HG03460 (cell line): ENCODE measurements around the gene SPNS2.

Source experiments
- ATAC-seq: cut with Tn5 transposase; IDR thresholded peaks from one replicate; pipeline ENCODE4 v1.9.1; 2021; ENCODE audit not compliant: unreplicated experiment

The SPNS2 gene

GRCh38 chr17:4535667-4536258 lies 37.1 kb downstream of the SPNS2 start:
- ATAC-seq: no peak

DNA sequence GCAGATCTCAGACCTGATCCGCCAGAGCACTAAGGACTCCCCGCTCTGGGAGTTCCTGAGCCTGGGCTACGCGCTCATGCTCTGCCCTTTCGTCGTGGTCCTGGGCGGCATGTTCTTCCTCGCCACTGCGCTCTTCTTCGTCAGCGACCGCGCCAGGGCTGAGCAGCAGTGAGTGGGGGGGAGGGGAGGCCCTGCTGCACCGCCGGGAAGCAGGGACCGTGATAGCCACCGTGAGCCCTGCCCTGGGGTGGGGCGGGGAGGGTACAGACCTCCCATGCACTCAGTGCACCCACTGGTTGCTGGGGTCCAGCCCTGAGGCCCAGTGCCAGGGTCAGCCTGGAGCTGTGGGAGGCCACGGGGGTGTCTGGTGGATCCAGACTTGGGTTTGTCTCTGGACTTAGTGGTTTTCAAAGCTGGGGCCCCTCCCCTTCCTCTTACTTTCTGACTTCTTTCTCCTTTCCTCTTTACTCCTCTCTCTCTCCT lies 37.6 kb downstream of the SPNS2 start:
- no peak for ATAC-seq

GRCh38 chr17:4536742-4537411 lies 38.2 kb downstream of the SPNS2 start:
- no peak for ATAC-seq

DNA sequence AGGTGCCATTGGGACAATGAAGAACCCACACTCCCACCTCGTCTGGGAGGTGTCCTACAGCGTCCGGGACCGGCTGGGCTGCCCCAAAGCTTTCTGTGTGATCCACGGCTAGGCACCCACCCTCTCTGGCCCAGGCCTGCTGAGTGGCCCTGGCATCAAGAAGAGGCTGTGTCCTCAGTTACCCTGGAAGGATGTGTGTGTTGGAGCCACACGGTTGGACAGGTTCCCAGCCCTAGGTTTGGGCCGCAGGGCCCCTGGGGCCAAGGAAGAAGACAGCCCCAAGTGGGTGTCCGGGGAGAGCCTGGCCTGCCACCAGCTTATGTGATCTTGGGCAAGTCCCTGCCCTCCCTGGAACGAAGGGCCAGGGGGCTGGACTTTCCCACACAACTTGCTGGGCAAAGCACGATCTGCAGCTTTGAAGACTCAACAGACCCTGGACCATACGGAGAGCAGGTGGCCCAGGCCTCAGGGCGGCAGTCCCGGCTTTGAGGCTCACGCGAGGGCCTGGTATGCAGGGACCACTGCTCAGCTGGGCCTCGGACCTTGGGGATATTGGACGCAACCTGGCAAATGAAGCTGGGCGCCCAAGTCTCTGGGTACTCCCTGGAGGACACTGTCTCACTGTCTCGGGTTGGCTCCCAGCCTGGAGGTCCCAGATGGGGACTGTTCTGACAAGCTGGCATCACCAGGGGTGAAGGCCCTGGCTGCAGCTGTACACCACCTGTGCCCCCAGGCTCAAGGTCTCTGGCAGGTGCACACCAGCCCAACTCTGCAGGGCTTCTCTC lies 39.0 kb downstream of the SPNS2 start:
- ATAC-seq: no peak

- ATAC-seq: no peak
Measured at GRCh38 chr17:4538236-4539002, 39.7 kb downstream of the SPNS2 start.

DNA sequence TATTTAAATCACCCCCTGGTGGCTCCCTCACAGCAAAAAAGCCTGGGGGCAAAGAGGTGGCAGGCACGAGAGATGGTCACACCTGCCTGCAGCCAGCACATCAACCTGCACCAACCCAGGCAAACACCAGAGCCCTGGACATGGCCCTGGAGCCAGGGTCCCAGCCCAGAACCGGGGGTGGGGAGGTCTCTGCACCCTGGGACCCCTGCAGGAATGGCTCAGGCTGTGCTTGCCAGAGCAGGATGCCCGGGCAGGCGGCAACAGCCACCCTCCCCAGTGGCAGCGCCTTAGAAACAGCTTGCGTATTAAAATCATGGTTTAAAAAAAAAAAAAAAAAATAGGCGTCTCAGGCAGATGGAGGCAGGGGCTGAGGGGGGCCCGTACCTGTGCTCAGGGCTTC lies 40.3 kb downstream of the SPNS2 start:
- no peak for ATAC-seq

- ATAC-seq: no peak
Measured at GRCh38 chr17:4539576-4540223, 41.0 kb downstream of the SPNS2 start.

DNA sequence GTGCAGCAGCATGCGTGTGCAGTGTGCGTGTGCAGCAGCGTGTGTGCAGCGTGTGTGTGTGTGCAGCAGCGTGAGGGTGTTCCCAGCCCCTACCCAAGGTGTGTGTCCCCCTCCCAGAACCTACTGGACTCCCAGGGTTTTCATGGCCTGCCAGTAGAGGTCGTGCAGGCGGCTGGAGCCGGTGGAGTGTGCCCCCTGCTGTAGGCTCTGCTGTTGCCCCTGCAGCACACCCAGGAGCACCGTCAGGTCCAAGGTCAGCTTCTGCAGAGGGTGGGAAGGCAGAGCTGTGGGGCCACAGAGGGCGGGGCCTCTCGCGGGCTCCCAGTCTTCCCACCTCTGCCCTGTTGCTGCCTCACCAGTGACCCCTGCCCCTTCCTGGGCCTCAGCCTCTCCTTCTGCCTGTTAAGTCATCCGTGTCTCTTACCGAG lies 41.6 kb downstream of the SPNS2 start:
- ATAC-seq: no peak

DNA sequence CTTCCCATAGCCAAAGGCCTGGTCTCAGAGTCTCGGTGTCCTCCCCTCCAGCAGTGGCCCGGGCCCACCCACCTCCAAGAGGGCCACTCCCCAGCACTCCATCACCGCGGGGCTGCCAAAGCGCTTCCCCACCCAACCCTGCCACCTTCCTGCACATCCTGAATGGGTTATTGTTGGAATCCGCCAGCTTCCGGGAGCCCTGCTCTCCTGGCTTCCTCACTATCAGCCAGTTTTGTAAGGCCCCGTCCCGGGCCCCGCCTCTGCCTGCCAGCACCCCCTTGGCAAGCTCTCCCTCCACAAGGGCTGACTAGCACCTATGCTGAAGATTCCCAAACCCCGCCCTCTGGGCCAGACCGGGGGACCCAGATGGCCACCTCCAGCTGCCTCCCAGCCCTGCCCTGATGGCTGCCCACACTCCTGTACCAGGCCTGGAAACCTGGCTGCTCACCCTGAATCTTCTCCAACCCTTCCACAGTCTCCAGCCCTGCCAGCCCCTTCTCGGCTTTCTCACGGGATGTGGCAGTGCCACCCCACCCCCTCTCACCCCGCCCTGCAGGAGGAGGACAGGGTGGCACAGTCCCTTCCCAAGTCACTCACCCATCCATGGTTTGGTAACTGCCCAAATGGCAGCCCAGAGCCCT lies 42.1 kb downstream of the SPNS2 start:
- no peak for ATAC-seq

- ATAC-seq: no peak
Measured at GRCh38 chr17:4541328-4542002, 42.8 kb downstream of the SPNS2 start.

- ATAC-seq: no peak
Measured at GRCh38 chr17:4542003-4542725, 43.5 kb downstream of the SPNS2 start.

- no peak for ATAC-seq
Measured at GRCh38 chr17:4542726-4543191, 44.1 kb downstream of the SPNS2 start.

DNA sequence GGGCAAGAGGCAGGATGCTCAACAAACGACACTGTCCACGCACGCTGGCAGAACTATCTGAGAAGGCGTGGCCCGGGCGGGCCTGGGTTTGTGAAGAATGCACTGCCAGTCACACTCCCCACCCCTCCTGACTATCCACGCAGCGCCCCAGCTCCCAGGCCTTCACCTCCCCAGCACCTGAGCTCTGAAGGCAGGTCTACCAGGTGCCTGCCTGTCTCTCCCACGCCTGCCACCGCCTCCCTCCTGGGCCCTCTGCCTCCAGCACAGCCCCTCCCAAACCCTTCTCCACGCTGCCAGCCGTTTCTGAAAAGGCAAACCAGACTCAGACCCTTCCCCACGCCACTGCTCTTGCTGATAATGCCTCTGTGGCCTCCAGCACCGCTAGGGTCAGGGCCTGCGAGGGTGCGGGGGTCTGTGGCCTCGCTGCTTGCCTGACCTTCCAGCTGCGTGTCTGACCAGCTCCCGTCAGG lies 44.9 kb downstream of the SPNS2 start:
- no peak for ATAC-seq

GRCh38 chr17:4544135-4544950 lies 45.7 kb downstream of the SPNS2 start:
- no peak for ATAC-seq

GRCh38 chr17:4544951-4545216 lies 46.2 kb downstream of the SPNS2 start:
- ATAC-seq: no peak

GRCh38 chr17:4545217-4545951 lies 46.7 kb downstream of the SPNS2 start:
- ATAC-seq: no peak

DNA sequence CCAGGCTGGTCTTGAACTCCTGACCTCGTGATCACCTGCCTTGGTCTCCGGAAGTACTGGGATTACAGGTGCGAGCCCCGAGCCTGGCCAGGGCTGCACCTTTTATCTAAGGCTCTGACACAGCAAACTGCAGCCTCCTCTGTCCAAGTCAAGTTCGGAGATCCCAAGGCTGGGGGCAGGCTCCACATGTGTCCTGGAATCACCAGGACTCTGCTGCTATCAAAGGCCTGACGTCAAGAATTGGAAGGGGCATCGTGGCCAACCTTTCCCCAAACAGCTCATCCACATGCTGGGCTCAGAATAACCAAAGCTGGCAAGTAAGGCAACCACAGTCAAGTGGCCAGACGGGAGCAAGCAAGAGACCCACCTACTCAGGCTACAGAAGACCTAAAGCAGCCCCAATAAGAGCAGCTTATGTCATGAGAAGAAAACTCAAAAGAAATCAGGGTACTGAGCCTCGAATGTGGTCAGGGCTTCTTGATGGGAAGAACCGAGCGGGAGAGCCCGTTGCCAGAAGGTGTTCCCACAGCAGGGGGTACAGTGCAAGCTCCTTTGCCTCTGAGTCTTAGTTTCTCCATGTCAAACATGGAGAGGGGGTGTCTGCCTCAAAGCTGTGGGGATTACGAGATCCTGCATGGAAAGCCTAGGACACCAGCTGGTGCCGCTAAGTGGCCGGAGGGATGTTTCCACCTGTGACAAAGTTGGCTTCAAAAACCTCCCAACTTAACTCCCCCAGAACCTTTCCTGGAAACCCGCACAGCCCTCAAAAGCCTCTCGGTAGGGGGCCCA lies 48.6 kb downstream of the SPNS2 start:
- ATAC-seq: no peak
